Breast epithelium (tissue), 4 donors: ENCODE data around the gene DCUN1D4. TPM values are rescaled to one million over a fixed set of nuclear protein-coding genes. Genes with fewer than 3 reads are reported as not detected.

Experiments used
- DNase-seq, 2 donors: peaks; one replicate each; pipeline ENCODE4 v3.0.0-alpha.2; 2019; ENCODE audit warnings: low spot score in 2 of 2
- H3K27ac ChIP-seq, 2 donors: fragments of 200-600 bp; sonication (generic) in 1 of 2; one replicate each; pipeline ENCODE4 v1.5.1; 2016 to 2019; ENCODE audit warnings: mild to moderate bottlenecking in 1 of 2
- H3K27me3 ChIP-seq, 2 donors: fragments of 200-600 bp; sonication (generic) in 1 of 2; one replicate each; pipeline versions ENCODE4 v1.5.1 to v1.6.0; 2017 to 2019; ENCODE audit warnings: control low read depth in 1 of 2, mild to moderate bottlenecking in 1 of 2
- H3K36me3 ChIP-seq: fragments of 200-600 bp; one replicate; pipeline ENCODE4 v1.5.1; 2019
- H3K4me1 ChIP-seq, 2 donors: fragments of 200-600 bp; sonication (generic); one replicate each; pipeline ENCODE4 v1.5.1; 2016 to 2019; ENCODE audit warnings: control low read depth in 1 of 2
- H3K4me3 ChIP-seq, 3 donors: fragments of 200-600 bp; sonication (generic); 1 replicate in 2 of 3; 2 replicates in 1 of 3; pipeline ENCODE4 v1.5.1; 2016 to 2019; ENCODE audit warnings: mild to moderate bottlenecking in 3 of 3, moderate library complexity in 2 of 3
- H3K9me3 ChIP-seq, 2 donors: fragments of 200-600 bp; sonication (generic) in 1 of 2; one replicate each; pipeline ENCODE4 v1.5.1; 2016 to 2019; ENCODE audit warnings: control low read depth in 1 of 2
- CTCF ChIP-seq, 3 donors: fragments of 450-650 bp; IDR thresholded peaks; one replicate each; pipeline ENCODE4 v1.5.1; 2016 to 2017; ENCODE audit warnings: antibody characterized with exemption in 3 of 3, mild to moderate bottlenecking in 3 of 3, moderate library complexity in 3 of 3
- POLR2A ChIP-seq: fragments of 450-650 bp; IDR thresholded peaks from one replicate; pipeline ENCODE4 v1.6.1; 2016; ENCODE audit warnings: antibody characterized with exemption, mild to moderate bottlenecking, moderate library complexity
- POLR2AphosphoS5 ChIP-seq, 3 donors: sonication (generic); formaldehyde crosslinking; IDR thresholded peaks; one replicate each; pipeline ENCODE4 v1.6.1; 2017; ENCODE audit warnings: antibody characterized with exemption in 3 of 3
- intact Hi-C: fragments of 100-400 bp; cut with DNase I; formaldehyde crosslinking; loops from one replicate; pipeline ENCODE4 v1.15.1; 2023; ENCODE audit warnings: low total_unique reads
- total RNA-seq, 3 donors: library from RNA; depleted of rRNA; stranded (reverse); fragments of >200 nt; gene quantifications; one replicate each; pipeline ENCODE4 v1.1.0, GENCODE V29; 2016

The DCUN1D4 gene
- total RNA-seq, 3 donors from 2014 or later, result 47.2 to 68.8 (median 57.4) TPM

GRCh38 chr4:51901363-51901762, 58.4 kb downstream of the DCUN1D4 start:
- DNase-seq, result no peak
- Histone ChIP-seq H3K27me3 (no peaks in the 10 kb centered on the region), H3K27ac (no peak overlapping the region), H3K4me3 (no peak overlapping the region), H3K36me3 (no peaks in the 10 kb centered on the region), H3K4me1 (no peaks in the 10 kb centered on the region), H3K9me3 (no peaks in the 10 kb centered on the region)
- no peak for TF ChIP-seq POLR2AphosphoS5 (IDR thresholded peaks at IDR 0.05)
- no peak for TF ChIP-seq POLR2A
- no peak for TF ChIP-seq CTCF (IDR thresholded peaks at IDR 0.05)
- intact Hi-C loops, result no loop called here

- Histone ChIP-seq H3K4me1 (no peaks in the 10 kb centered on the region), H3K36me3 (peaks cover 13% of the 10 kb centered on the region), H3K9me3 (no peaks in the 10 kb centered on the region), H3K27me3 (no peaks in the 10 kb centered on the region), H3K27ac (no peak overlapping the region), H3K4me3 (no peak overlapping the region)
- TF ChIP-seq POLR2AphosphoS5 (IDR thresholded peaks at IDR 0.05) (no peak), CTCF (IDR thresholded peaks at IDR 0.05) (no peak), POLR2A (no peak)
- intact Hi-C loops, result no loop called here
- no peak for DNase-seq
These were observed 63.4 kb downstream of the DCUN1D4 start for GRCh38 chr4:51906167-51906958.

- Histone ChIP-seq H3K4me1 (no peaks in the 10 kb centered on the region), H3K4me3 (no peak overlapping the region), H3K36me3 (peaks cover 17% of the 10 kb centered on the region), H3K9me3 (no peaks in the 10 kb centered on the region), H3K27ac (no peak overlapping the region), H3K27me3 (no peaks in the 10 kb centered on the region)
- intact Hi-C loops, result no loop called here
- no peak for TF ChIP-seq CTCF (IDR thresholded peaks at IDR 0.05)
- no peak for TF ChIP-seq POLR2A
- TF ChIP-seq POLR2AphosphoS5 (IDR thresholded peaks at IDR 0.05), result no peak
- DNase-seq, result no peak
These were observed 64.2 kb downstream of the DCUN1D4 start for GRCh38 chr4:51907006-51907669.

- Histone ChIP-seq H3K9me3 (no peaks in the 10 kb centered on the region), H3K4me1 (no peaks in the 10 kb centered on the region), H3K36me3 (peaks cover 17% of the 10 kb centered on the region), H3K4me3 (no peak overlapping the region), H3K27ac (no peak overlapping the region), H3K27me3 (no peaks in the 10 kb centered on the region)
- intact Hi-C loops, result no loop called here
- TF ChIP-seq CTCF (IDR thresholded peaks at IDR 0.05) (no peak), POLR2A (no peak), POLR2AphosphoS5 (IDR thresholded peaks at IDR 0.05) (no peak)
- DNase-seq, result no peak
These were observed 66.3 kb downstream of the DCUN1D4 start for GRCh38 chr4:51909236-51909703.

GRCh38 chr4:51918251-51918650, 75.3 kb downstream of the DCUN1D4 start:
- DNase-seq, result no peak
- H3K9me3 ChIP-seq, result peaks cover 0 to 6% of the 10 kb centered on the region in 2 donors

More at GRCh38 chr4:51918251-51918650, 75.3 kb downstream of the DCUN1D4 start:
- Histone ChIP-seq H3K36me3 (peaks cover 5% of the 10 kb centered on the region), H3K27ac (no peak overlapping the region), H3K4me3 (no peak overlapping the region), H3K27me3 (no peaks in the 10 kb centered on the region), H3K4me1 (no peaks in the 10 kb centered on the region)
- intact Hi-C loops, result no loop called here
- TF ChIP-seq CTCF (IDR thresholded peaks at IDR 0.05), result no peak
- no peak for TF ChIP-seq POLR2A
- no peak for TF ChIP-seq POLR2AphosphoS5 (IDR thresholded peaks at IDR 0.05)
